ENCODE measurements around the gene PPP1R9A. TPM values are rescaled to one million over a fixed set of nuclear protein-coding genes. Genes with fewer than 3 reads are reported as not detected.

Gene PPP1R9A
- total RNA-seq, 1 donor from 2014 or later: 0.85 TPM

DNA sequence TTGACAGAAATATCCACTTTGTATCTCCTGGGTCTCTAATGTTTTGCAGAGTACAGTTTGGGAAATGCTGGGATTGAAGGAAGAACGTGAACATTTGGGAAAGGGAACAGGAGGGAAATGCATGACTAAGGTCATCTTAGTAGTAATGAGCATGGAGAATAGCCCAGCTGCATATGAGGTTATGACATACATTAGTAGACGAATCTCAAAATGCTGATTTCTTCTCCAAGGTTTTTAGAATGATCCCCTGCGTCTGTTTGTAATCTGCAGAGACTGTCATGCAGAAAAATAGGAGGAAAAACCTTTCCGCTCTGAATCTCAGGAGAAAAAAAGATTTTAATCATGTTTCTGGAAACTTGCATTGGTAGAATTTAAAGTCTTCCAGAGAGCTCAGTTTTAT lies 133.6 kb downstream of the PPP1R9A start:
- H3K27ac ChIP-seq: no peak overlapping the region
- DNase-seq (ENCODE audit: low spot score in 2 of 2): no peak
- H3K9me3 ChIP-seq: no peaks in the 10 kb centered on the region
- no peaks in the 10 kb centered on the region for H3K27me3 ChIP-seq
- intact Hi-C loops (cut with DNase I): no loop called here
- H3K4me1 ChIP-seq: no peaks in the 10 kb centered on the region
- TF ChIP-seq, protein P1, sequence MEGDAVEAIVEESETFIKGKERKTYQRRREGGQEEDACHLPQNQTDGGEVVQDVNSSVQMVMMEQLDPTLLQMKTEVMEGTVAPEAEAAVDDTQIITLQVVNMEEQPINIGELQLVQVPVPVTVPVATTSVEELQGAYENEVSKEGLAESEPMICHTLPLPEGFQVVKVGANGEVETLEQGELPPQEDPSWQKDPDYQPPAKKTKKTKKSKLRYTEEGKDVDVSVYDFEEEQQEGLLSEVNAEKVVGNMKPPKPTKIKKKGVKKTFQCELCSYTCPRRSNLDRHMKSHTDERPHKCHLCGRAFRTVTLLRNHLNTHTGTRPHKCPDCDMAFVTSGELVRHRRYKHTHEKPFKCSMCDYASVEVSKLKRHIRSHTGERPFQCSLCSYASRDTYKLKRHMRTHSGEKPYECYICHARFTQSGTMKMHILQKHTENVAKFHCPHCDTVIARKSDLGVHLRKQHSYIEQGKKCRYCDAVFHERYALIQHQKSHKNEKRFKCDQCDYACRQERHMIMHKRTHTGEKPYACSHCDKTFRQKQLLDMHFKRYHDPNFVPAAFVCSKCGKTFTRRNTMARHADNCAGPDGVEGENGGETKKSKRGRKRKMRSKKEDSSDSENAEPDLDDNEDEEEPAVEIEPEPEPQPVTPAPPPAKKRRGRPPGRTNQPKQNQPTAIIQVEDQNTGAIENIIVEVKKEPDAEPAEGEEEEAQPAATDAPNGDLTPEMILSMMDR (IDR thresholded peaks at IDR 0.05): no peak
- no peaks in the 10 kb centered on the region for H3K36me3 ChIP-seq
- H3K4me3 ChIP-seq: no peak overlapping the region

DNA sequence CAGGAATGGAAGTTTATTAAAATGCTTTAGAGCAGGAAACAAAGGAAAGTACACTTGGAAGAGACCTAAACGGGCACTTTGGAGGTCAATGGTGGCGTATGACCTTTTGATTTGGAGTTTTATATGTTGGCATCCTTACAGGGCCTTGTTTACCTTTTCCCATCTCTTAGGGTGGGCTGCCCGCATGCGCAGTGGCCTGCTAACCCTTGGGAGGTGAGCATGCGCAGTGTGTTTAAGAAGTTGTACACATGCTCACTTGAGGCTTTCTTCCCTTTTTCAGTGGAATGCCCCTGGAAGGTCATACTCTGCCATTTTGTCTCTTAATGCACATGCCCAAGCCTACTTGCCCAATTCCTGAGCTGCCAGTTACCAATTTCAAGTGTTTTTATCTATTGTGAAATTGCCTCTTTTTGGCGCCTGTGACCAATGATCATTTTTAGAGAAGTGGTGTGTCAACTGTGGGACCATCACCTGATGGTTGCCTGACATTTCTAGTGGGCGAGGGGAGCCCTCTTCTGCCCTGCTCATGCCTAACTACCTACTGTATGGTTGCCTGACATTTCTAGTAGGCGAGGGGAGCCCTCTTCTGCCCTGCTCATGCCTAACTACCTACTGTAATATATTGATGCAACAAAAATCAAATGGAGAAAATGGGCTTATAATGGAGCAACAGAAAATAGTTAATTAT lies 138.0 kb downstream of the PPP1R9A start:
- H3K4me1 ChIP-seq: no peaks in the 10 kb centered on the region
- no peaks in the 10 kb centered on the region for H3K27me3 ChIP-seq
- no peaks in the 10 kb centered on the region for H3K36me3 ChIP-seq
- no peaks in the 10 kb centered on the region for H3K9me3 ChIP-seq
- DNase-seq (ENCODE audit: low spot score in 2 of 2): no peak
- no peak overlapping the region for H3K27ac ChIP-seq
- TF ChIP-seq, protein P1 (IDR thresholded peaks at IDR 0.05): peak in 2 of 3 experiments; percentile 13 to 23
- H3K4me3 ChIP-seq: no peak overlapping the region
- intact Hi-C loops (cut with DNase I): no loop called here

DNA sequence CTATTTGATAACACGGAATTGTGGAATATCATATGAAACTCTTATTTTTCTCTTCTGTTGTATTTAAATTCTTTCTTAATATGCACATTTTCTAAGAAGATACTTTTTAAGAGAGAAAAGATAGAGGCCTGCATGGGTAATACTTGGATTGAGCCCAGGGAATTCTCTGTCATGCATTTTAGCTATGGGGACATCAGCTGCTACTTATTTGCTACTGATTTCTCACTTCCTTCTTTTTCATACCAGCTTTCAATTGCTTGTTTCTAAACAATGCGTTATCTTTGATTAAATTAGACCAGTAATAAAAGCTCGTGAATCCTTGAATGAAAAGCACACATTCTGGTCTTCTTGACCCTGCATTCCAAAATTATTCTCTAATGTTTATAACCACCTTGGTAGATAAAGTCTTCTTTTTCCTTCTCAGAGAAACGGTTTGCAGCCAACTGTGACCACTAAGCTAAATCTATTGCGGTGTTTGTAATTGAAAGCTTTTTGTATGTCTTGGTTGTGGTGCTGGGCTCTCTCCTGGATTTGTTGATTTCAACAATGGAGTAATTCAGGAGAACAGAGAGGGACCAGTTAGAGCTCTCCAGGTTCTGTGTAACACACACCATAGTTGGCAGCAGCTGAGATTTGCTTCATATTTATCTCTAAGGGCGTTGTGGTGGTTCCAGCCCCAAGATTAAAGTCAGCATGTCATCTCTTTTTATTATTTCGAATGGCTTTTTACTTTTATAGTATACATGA lies 139.3 kb downstream of the PPP1R9A start:
- TF ChIP-seq, protein P1 (IDR thresholded peaks at IDR 0.05): no peak
- intact Hi-C loops (cut with DNase I): no loop called here

DNA sequence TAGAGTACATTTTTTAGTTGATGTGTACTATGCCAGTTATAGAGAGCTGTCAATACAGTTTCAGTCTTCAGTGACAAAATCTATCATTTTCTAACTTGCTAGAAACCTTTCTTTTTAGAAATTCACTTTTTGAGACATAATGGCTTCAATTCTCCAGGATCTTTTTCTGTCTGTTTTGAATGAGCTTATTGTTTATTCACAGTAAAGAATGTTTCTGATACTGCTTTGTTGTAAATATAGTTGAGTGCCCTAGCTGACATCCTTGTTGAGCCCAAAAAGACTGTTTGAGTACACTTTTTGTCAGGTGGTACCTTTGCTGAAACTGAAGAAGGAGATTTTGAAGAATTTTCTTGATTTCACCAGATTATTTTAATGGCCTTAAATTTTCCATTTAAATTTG lies 139.9 kb downstream of the PPP1R9A start:
- no peaks in the 10 kb centered on the region for H3K36me3 ChIP-seq
- intact Hi-C loops (cut with DNase I): no loop called here
- DNase-seq (ENCODE audit: low spot score in 2 of 2): no peak
- H3K27ac ChIP-seq: no peak overlapping the region
- H3K4me1 ChIP-seq: no peaks in the 10 kb centered on the region
- TF ChIP-seq, protein P1 (IDR thresholded peaks at IDR 0.05): no peak
- no peaks in the 10 kb centered on the region for H3K9me3 ChIP-seq
- H3K27me3 ChIP-seq: no peaks in the 10 kb centered on the region
- no peak overlapping the region for H3K4me3 ChIP-seq

More for the DNA sequence above, 139.3 kb downstream of the PPP1R9A start:
- H3K4me3 ChIP-seq: no peak overlapping the region
- H3K36me3 ChIP-seq: no peaks in the 10 kb centered on the region
- H3K9me3 ChIP-seq: no peaks in the 10 kb centered on the region
- no peak for DNase-seq (ENCODE audit: low spot score in 2 of 2)
- no peaks in the 10 kb centered on the region for H3K27me3 ChIP-seq
- H3K4me1 ChIP-seq: no peaks in the 10 kb centered on the region
- H3K27ac ChIP-seq: no peak overlapping the region

DNA sequence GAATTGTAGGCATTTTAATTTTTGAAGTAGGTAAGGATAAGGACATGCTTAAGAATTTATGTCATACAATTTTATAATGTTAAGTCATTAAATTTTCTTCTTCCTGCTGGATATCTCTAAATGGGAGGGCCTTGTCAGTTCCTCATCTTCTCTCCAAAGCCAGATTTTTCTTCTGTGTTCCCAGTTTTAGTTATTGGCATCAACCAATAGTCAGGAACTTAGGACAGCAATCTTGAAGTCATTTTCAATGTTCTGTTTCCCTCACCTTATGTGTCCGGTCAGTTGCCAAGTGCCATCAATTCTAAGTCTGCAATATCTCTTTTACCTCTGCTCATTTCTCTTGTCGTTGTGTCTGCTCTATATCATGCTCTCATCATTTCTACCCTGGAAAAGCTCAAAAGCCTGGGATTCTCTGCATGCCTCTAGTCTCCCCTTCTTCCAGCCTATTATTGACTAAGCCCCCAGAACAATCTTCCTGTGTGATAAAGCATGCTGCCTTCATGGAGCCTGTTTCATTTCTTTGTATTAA lies 145.2 kb downstream of the PPP1R9A start:
- DNase-seq (ENCODE audit: low spot score in 2 of 2): no peak
- H3K27ac ChIP-seq: no peak overlapping the region
- TF ChIP-seq, protein P1 (IDR thresholded peaks at IDR 0.05): no peak

More for the DNA sequence above, 145.2 kb downstream of the PPP1R9A start:
- H3K4me3 ChIP-seq: no peak overlapping the region
- no peaks in the 10 kb centered on the region for H3K4me1 ChIP-seq
- no peaks in the 10 kb centered on the region for H3K36me3 ChIP-seq
- no peaks in the 10 kb centered on the region for H3K9me3 ChIP-seq
- H3K27me3 ChIP-seq: no peaks in the 10 kb centered on the region
- intact Hi-C loops (cut with DNase I): no loop called here

Measured in ascending aorta (tissue), 2 donors.